ENCODE data around the gene LRRC37A3.
A peak's percentile ranks its signal among the peaks of the same experiment; 100 is the strongest.
"Not testable (repeated sequence)": the region's sequence is repeated elsewhere in the genome, so short reads cannot be mapped to it uniquely, and the experiment has no call there.

Gene LRRC37A3

GRCh38 chr17:64926430-64926829 is 7.2 kb upstream of the LRRC37A3 start:
- DNase-seq (ENCODE audit: low read depth) = not testable (repeated sequence)

GRCh38 chr17:64925244-64925643 is 6.0 kb upstream of the LRRC37A3 start:
- not testable (repeated sequence) for DNase-seq (ENCODE audit: low read depth)

GRCh38 chr17:64923051-64923568 is 3.8 kb upstream of the LRRC37A3 start:
- not testable (repeated sequence) for DNase-seq (ENCODE audit: low read depth)

DNA sequence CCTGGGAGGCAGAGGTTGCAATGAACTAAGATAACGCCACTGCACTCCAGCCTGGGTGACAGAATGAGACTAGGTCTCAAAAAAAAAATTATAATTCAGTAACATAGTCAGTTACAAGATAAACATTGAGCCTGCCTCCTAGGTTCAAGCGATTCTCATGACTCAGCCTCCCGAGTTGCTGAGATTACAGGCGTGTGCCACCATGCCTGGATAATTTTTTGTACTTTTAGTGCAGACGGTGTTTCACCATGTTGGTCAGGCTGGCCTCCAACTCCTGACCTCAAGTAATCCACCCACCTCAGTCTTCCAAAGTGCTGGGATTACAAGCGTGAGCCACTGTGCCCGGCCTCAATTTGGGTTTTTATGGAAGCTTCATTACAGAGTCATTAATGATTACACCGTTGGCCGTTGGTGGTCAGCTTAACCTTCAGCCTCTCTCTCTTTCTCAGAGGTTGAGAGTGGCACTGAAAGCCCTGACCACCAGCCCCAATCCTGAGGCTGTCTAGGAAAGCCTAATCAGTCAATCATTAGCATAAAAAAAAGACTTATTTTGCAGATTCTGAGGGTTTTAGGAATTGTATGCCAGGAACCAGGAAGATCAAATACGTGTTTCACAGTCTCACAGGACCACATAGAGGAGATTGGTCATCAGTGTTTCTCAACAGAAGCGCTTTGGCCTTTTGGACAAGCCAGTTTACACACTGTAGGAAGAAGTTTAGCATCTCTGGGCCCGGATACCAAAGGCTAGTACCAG is 1.3 kb upstream of the LRRC37A3 start:
- no peak for DNase-seq (ENCODE audit: low read depth)

DNA sequence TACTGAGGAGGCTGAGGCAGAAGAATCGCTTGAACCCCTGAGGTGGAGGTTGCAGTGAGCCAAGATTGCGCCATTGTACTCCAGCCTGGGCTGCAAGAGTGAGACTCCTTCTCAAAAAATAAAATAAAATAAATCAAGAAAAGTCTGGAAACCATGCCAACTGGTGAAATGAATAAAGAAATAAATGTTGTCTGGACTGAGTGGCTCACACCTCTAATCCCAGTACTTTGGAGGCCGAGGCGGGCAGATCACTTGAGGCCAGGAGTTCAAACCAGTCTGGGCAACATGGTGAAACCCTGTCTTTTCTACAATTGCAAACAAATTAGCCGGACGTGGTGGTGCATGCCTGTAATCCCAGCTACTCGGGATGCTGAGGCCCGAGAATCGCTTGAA is 744 bp upstream of the LRRC37A3 start:
- peak; percentile 21 for DNase-seq (ENCODE audit: low read depth)

DNA sequence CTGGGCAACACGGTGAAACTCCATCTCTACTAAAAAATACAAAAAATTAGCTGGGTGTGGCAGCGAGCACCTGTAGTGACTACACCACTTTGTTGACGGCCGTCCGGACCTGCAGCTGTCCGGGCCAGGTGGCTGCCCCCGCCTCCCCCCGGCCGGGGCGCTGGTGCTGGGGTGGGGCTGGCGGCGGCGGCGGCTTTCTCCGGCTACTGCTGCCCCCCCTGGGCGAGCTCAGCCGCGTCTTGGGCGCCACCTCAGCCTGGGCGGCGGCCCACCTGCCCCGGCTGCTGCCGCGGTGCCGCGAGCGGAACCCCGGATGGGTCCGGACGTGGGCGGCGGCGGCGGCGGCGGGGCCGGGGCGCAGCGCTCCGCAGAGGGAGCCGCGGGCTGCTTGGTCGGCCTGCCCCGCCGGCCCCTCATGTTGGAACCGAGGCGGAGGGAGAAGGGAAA is 413 bp downstream of the LRRC37A3 start:
- not testable (repeated sequence) for DNase-seq (ENCODE audit: low read depth)

DNA sequence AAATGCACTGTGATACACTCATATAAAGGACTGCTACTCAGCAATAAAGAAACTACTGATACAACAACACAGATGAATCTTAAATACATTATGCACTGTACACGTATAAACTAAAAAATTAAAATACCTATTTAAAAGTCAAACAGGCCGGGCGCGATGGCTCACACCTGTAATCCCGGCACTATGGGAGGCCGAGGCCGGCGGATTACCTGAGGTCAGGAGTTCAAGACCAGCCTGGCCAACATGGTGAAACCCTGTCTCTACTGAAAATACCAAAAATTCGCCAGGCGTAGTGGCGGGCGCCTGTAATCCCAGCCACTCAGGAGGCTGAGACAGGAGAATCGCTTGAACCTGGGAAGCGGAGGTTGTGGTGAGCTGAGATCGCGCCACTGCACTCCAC is 1.7 kb downstream of the LRRC37A3 start:
- not testable (repeated sequence) for DNase-seq (ENCODE audit: low read depth)

DNA sequence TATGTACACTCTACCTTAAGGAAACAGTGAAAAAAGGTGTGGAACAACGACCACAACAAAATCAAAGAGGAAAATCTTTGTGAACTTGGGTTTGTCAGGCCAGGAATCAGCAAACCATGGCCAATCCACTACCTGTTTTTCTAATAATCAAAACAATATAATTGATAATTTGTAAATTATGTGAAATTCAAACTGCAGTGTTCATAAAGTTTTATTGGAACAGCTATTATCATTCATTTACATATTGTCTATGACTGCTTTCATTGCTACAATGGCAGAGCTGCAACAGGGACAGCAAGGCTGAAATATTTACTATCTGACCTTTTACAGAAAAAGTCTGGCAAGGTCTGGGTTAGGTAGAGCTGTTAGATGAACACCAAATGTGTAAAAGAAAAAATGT is 4.0 kb downstream of the LRRC37A3 start:
- not testable (repeated sequence) for DNase-seq (ENCODE audit: low read depth)

- DNase-seq (ENCODE audit: low read depth) = not testable (repeated sequence)
Measured at GRCh38 chr17:64910191-64910514, 9.1 kb downstream of the LRRC37A3 start.

- not testable (repeated sequence) for DNase-seq (ENCODE audit: low read depth)
Measured at GRCh38 chr17:64909511-64910190, 9.6 kb downstream of the LRRC37A3 start.

GRCh38 chr17:64904069-64904468 is 15.2 kb downstream of the LRRC37A3 start:
- DNase-seq (ENCODE audit: low read depth) = not testable (repeated sequence)

DNA sequence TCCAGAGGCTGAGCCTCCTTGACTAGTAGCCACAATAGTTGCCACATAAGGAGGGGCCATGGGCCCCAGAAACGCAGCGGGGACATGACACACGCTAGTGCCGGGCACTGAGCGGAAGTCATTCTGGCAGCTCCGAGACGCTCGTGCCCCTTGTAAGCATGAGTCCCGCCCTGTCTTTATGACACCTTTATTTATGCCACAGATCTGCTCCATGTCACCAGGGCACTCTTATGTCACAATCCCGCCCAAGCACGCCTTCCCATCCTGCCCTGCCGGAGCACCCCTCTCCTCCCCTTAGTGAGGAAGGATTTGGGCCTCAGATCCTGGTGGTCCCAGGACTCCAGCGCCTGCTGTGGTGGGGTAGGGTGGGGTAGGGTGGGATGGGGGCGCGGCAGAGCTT is 22.1 kb downstream of the LRRC37A3 start:
- not testable (repeated sequence) for DNase-seq (ENCODE audit: low read depth)

DNA sequence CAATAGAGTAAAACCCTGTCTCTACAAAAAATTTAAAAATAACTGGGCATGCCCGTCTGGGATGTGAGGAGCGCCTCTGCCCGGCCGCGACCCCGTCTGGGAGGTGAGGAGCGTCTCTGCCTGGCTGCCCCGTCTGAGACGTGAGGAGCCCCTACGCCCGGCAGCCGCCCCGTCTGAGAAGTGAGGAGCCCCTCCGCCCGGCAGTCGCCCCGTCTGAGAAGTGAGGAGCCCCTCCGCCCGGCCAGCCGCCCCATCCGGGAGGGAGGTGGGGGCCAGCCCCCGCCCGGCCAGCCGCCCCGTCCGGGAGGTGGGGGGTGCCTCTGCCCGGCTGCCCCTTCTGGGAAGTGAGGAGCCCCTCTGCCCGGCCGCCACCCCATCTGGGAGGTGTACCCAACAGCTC is 45.1 kb downstream of the LRRC37A3 start:
- not testable (repeated sequence) for DNase-seq (ENCODE audit: low read depth)

DNA sequence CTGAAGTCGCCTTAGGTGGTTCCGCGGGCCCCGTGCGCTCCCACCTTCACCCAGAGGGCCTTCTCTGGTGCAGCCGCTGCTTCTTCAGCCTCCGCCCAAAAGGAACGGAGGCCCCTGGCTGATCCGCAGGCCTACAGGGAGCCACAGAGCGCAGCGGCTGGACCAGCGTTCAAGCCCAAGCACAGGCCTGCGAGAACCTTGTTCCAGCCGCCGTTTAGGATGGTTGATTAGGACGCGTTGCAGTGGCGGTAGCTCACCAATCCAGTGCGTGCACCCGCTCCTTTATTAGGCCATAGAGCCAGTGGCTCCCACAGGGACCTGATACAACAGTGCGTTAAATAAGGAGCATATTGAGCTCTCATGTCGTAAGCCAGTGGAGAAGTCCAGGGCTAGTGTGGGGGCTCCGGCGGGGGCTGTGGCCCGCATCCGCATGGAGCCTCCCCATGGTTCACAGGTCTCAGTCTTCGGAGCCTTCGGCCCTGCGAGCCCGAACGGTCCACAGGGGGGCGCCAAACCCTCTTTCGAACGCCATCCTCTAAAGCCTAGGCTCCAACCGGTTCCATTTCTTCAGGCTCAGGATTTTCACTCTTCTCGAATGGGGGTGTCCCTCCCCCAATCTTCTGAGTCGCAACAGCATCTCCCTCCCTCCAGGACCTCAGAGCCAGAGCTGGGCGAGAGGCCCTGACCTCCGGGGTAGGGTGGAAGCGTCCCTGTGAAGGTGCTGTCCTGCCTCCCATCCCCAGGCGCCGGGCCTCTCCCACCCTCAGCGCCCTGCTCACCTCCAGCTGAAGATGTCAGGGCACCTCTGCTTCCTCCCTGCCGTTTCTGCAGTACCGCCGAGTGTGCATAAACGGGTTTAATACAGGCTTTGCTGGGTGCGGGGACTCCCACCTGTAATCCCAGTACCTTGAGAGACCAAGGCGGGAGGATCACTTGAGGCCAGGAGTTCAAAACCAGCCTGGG is 71.5 kb downstream of the LRRC37A3 start:
- DNase-seq (ENCODE audit: low read depth) = peak; percentile 37

DNA sequence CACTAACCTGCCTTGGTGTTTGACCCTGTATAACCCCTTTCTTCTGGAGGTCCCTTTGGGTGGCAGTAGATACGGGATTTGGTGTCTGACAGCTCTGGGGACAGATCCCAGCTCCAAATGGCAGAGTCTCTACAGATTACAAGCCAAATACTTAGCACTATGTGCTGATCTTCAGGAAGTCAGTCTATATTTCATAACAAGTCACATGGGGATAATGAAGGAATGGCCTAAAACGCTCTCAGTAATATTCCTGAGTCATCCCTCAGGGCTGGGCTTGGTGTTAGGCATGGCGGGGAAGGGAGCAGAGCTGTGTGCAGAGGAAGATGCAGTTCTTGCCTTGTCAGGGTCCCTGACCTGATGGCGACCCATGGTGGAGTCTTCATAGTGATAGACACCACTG is 72.4 kb downstream of the LRRC37A3 start:
- peak; percentile 59 for DNase-seq (ENCODE audit: low read depth)

DNA sequence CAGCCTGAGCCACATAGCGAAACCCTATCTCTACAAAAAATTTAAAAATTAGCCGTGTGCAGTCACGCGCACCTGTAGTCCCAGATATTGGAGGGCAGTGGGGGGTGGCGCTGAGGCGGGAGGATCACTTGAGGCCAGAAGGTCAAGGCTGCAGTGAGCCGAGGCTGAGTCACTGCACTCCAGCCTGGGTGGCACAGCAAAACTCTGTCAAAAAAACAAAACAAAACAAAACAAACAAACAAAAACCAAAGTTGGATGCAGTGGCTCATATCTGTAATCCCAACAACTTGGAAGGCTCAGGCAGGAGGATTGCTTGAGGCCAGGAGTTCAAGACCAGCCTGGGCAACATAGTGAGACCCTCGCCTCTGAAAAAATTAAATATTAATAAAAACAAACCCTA is 75.4 kb downstream of the LRRC37A3 start:
- not testable (repeated sequence) for DNase-seq (ENCODE audit: low read depth)

GRCh38 chr17:64842900-64843299 is 76.4 kb downstream of the LRRC37A3 start:
- DNase-seq (ENCODE audit: low read depth) = not testable (repeated sequence)

DNA sequence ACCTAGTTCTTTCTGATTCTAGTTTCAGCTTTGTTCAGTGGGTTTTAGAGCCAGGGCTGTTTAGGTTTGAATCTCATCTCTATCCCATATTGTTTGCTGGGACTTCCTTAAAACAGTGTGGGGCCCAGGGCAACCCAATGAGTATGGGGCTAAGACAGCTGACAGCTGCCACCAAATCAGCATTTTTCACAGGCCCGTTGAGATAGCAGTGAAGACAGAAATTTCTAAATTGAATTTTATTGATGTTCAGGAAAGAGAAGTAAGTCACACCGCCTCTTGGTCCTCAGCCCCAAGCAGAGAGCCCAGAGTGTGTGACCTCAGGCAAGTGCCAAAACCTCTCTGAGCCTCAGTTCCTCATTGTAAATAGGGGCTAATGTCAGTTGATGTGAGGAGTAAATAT is 78.3 kb downstream of the LRRC37A3 start:
- DNase-seq (ENCODE audit: low read depth) = not testable (repeated sequence)

DNA sequence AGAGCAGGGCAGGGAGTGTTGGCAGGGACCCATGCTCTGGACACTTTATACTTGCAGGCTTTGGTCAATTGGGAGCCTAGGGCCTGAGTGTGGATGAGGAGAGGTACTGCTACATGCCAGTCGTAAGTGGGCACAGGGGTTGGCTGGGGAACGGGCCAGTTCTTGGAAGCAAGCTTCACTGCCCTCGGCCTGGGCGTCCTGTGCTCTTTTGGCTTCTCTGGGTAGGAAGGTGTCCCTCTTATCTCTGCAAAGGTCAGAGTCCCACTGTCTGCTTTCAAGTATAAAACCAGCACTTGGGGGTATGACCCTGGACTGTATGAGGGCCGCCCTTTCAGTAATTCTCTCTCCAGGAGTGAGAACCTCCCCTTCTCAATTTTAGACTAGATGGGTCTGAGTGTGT is 80.8 kb downstream of the LRRC37A3 start:
- not testable (repeated sequence) for DNase-seq (ENCODE audit: low read depth)

- peak; percentile 79 for DNase-seq (ENCODE audit: low read depth)
Measured at GRCh38 chr17:64837018-64837761, 82.1 kb downstream of the LRRC37A3 start.

DNA sequence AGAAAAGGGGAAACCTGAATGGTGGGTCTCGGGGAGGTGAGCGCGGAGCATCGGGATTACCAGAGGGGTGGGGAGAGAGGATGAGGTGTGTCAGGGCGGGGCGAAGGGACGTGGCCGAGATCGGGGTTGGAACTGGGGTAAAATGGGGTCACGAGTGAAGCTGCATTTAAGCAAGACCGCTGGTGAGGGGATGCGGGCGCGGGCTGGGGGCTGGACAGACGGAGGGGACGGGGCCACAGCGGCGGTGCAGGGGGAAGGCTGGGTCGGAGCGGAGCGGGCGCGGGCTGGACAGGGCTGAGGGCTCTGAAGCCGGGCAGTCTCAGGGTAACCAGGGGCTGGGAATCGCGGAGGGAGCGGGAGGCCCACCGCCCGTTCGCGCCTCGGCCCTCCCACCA is 82.7 kb downstream of the LRRC37A3 start:
- DNase-seq (ENCODE audit: low read depth) = peak; percentile 23

Measured in iris pigment epithelial cell (primary cell).